GM21723 (cell line): ENCODE measurements around the gene SUMF1.

Experiments
- ATAC-seq: cut with Tn5 transposase; IDR thresholded peaks from one replicate; pipeline ENCODE4 v1.9.1; 2021; ENCODE audit warnings: mild to moderate bottlenecking, moderate library complexity; ENCODE audit not compliant: unreplicated experiment

Gene SUMF1

GRCh38 chr3:4466741-4467521 lies at the start of gene SUMF1:
Gene SUMF1, minus strand, starts transcription at chr3:4467269. Its CDS starts 24 bp downstream, at chr3:4467245.
- ATAC-seq, result peak; percentile 100

GRCh38 chr3:4515916-4516579 lies 49.0 kb upstream of the SUMF1 start:
- ATAC-seq, result no peak

DNA sequence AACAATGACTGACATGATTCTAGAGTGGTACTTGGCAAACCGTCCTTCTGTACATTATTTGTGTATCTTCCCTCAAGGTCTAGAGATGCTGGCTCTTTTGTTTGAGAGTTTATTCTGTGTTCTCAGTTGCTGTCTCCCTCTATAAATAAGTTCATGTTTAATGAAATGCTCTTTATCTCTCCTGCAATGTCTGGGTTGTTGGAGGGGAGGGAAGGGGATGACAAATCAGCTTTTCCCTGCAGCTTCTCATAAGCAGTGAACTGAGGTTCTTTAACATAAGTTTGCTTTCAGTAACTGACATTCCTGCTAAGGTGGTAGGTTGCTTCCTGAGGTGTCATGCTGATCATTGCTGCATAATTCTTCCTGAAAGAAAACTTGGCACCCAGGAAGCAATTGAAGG lies 47.8 kb upstream of the SUMF1 start:
- ATAC-seq, result no peak

- ATAC-seq, result no peak
Measured at GRCh38 chr3:4514321-4514720, 47.3 kb upstream of the SUMF1 start.

- ATAC-seq, result no peak
Measured at GRCh38 chr3:4512895-4513616, 46.0 kb upstream of the SUMF1 start.

DNA sequence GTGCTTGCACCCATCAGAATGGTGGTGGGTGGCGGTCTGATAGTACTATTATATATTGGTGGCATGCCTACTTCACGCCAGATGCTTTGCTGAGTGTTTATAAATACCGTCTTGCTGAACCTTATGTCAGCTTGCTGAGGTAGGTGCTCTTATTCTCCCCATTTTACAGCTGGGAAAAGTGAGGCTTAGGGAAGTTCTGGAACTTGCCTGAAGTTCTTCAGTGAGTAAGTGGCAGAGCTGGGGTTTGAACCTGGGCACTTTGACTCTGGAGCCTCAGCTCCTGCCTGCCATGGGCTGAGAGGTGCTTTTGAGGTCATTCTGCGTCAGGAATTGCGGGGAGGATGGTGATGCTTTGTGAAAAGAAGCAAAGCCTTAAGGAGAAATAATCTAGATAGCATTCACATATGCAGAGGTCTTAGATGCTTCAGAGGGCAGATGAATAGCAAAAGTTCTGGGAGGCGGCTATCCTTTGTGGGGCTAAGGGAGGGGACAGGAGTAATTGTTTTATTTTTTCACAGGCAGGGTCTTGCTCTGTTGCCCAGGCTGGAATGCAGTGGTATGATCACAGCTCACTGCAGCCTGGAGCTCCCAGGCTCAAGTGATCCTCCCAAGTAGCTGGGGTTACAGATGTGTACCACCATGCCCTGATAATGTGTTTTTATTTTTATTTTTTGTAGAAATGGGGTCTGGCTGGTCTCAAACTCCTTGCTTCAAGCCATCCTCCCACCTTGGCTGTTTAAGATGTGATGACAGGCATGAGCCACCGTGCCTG lies 44.6 kb upstream of the SUMF1 start:
- ATAC-seq, result no peak

GRCh38 chr3:4509983-4510755 lies 43.1 kb upstream of the SUMF1 start:
- ATAC-seq, result no peak

GRCh38 chr3:4509043-4509442 lies 42.0 kb upstream of the SUMF1 start:
- ATAC-seq, result no peak

- peak; percentile 62 for ATAC-seq
Measured at GRCh38 chr3:4508048-4508981, 41.2 kb upstream of the SUMF1 start.

GRCh38 chr3:4507024-4507596 lies 40.0 kb upstream of the SUMF1 start:
- peak; percentile 39 for ATAC-seq

DNA sequence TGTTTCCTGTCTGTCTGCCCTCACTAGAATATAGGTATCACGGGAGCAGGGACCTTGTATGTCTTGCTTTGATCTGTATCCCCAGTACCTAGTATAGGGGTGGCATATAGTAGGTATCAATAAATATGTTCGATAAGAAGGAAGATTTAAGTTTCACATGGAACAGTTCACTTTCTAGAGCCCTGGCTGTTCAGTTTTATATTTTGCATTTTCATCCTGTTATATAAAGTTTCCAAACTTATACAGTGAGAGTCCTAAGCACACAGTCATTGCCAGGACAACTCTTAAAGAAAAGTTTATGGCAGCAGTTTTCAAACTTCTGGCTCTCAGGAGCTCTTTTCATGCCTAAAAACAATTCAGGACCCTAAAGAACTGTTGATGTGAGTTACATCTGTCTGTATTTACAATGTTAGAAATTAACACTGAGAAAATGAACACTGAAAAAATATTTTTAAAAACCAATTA lies 39.5 kb upstream of the SUMF1 start:
- no peak for ATAC-seq

GRCh38 chr3:4505688-4506558 lies 38.9 kb upstream of the SUMF1 start:
- ATAC-seq, result no peak

DNA sequence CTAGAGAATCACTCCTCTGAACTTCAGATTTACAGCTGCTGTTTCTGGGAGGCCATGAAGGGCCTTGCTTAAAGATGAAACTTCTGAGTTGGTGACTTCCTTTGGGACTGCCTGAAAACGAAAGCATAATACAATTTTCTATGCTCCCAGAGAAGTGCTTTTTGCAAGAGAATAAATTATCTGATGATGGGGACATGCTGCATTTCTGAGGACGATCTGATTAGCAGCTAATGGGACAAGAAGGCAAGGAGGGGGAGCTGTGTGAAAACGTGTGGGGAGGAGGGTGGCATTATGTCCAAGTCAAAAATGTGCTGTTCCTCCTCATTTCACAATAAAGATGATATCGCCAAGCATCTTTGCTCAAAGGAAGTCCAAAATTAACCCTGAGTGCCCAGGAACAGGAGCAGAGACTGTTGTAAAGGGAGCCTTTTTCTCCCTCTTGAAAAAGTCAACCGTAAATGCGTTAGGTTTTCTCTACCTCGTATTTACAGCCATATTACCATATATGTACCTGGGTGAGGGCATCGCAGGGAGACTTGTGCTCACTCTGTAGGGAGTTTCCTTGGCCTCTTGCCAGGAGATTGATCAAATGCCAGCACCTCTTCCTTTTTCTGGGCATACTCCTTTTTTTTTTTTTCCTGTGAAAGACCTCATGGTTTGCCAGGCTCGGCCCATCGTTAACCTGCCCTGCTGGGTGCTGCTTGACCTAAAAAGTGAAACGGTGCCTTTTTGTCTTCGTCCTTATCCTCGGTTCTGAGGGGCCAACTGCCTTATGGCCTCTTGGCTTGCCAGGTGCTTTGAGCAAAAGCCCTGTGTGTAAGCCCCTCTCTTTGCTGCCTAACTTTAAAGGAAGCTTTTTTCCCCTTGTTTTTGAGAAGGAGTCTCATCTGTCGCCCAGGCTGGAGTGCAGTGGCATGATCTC lies 37.5 kb upstream of the SUMF1 start:
- ATAC-seq, result no peak

- ATAC-seq, result peak; percentile 61
Measured at GRCh38 chr3:4503050-4503449, 36.0 kb upstream of the SUMF1 start.

GRCh38 chr3:4501927-4502326 lies 34.9 kb upstream of the SUMF1 start:
- no peak for ATAC-seq

DNA sequence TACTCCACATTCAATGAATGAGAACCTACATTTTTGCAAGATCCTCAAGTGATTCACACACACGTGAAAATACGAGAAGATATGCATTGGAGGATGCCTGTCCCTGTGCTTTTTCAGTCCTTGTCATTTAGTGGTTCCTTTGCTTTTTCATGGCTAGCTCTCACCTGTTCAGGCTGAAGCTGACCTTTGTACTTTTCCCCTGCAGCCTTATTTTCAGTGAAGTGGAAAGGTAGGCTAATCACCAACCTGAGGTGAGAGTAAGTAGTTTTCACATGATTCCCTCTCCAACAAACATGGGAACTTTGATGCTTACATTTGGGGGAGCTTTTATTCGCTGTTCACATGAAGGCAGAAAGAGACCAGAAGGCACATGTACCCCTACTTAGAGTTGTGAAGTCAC lies 34.4 kb upstream of the SUMF1 start:
- no peak for ATAC-seq

DNA sequence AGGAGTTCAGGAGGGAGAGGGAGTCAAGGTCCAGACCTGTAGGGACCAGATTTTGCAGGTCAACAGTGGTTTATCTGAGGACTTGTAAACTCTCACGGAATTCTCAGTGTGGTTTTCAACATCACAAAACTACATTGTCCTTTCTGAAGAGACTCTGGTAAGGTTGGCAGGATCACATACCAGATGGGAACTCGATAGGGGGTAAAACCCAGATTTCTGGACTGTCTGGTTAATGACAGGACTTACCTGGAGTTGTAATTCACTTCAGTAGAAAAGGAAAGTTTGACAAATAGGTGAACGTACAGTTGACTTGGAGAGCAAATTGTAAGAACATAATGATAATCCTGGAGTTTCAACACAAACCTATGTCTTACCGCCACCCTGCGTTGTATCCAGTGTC lies 31.4 kb upstream of the SUMF1 start:
- ATAC-seq, result no peak
